SKM-1 treated with dmso at 0.1 percent for 144 hours (cell line): Measurements from ENCODE around the gene SLC39A10.

Experiments
- DNase-seq: peaks from one replicate; lab custom pipeline; 2025; ENCODE audit not compliant: unreplicated experiment; lab: John Stamatoyannopoulos, UW

Gene SLC39A10

GRCh38 chr2:195716466-195716865 is 59.4 kb downstream of the SLC39A10 start:
- DNase-seq = no peak

- DNase-seq = no peak
These were observed 64.0 kb downstream of the SLC39A10 start for GRCh38 chr2:195721042-195721441.

GRCh38 chr2:195722075-195722474 is 65.0 kb downstream of the SLC39A10 start:
- DNase-seq = peak; percentile 16

- DNase-seq = no peak
These were observed 70.1 kb downstream of the SLC39A10 start for GRCh38 chr2:195727106-195727505.

GRCh38 chr2:195730912-195731311 is 73.9 kb downstream of the SLC39A10 start:
- DNase-seq = no peak

- DNase-seq = no peak
These were observed 75.5 kb downstream of the SLC39A10 start for GRCh38 chr2:195732574-195732973.

GRCh38 chr2:195733831-195734230 is 76.8 kb downstream of the SLC39A10 start:
- no peak for DNase-seq

GRCh38 chr2:195734395-195734794 is 77.4 kb downstream of the SLC39A10 start:
- DNase-seq = no peak

GRCh38 chr2:195734931-195735330 is 77.9 kb downstream of the SLC39A10 start:
- no peak for DNase-seq

- no peak for DNase-seq
These were observed 78.3 kb downstream of the SLC39A10 start for GRCh38 chr2:195735347-195735746.

- no peak for DNase-seq
These were observed 80.7 kb downstream of the SLC39A10 start for GRCh38 chr2:195737511-195738325.

GRCh38 chr2:195741191-195741590 is 84.2 kb downstream of the SLC39A10 start:
- no peak for DNase-seq

GRCh38 chr2:195756218-195756942 is 99.4 kb downstream of the SLC39A10 start:
- DNase-seq = no peak

GRCh38 chr2:195758846-195759245 is 101.8 kb downstream of the SLC39A10 start:
- DNase-seq = no peak

GRCh38 chr2:195759877-195760276 is 102.9 kb downstream of the SLC39A10 start:
- no peak for DNase-seq

GRCh38 chr2:195763866-195764265 is 106.8 kb downstream of the SLC39A10 start:
- DNase-seq = no peak

GRCh38 chr2:195766691-195767090 is 109.7 kb downstream of the SLC39A10 start:
- DNase-seq = no peak

- no peak for DNase-seq
These were observed 111.4 kb downstream of the SLC39A10 start for GRCh38 chr2:195768431-195768830.

- no peak for DNase-seq
These were observed 112.9 kb downstream of the SLC39A10 start for GRCh38 chr2:195769975-195770374.

GRCh38 chr2:195779491-195779890 is 122.5 kb downstream of the SLC39A10 start:
- DNase-seq = no peak

GRCh38 chr2:195782156-195782555 is 125.1 kb downstream of the SLC39A10 start:
- no peak for DNase-seq
